ENCODE data around the gene FAM204A. TPM values are rescaled to one million over a fixed set of nuclear protein-coding genes. Genes with fewer than 3 reads are reported as not detected.

The FAM204A gene
- total RNA-seq, 3 donors from 2014 or later: 64.8 to 74.8 (median 65.0) TPM

DNA sequence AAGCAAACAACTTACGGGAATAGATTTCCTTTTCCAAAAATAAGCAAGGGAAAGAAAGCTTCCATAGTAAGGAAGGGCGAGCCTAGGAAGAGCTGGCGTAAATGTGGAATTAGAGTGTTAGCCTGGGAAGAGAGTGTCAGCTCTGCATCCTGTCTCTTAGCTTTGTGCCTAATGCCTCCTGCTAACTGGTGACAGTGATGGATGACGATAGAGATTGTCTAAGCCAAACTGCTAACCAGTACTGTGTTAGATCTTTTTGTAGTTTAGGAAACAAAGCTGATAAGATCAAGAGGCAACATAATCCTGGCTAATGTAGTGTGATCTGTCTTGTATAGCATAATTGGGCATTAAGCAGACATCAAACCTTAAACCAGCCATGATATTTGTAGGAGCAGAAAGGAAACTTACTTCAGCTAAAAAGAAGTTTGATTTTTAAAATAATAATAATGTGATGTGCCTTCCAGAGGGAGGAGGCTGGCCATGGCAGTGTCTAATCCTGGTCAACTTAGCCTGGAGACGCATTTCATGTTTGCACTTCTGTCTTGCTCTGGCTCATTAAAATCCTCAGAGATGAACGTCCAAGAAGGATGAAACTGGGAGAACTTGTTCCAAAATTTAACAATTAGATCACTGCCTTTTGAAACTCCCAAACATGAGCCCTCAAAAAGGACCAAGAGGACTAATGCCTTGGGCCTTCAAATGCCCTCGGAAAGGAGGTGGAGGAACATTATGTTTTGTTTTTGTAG lies 85.1 kb downstream of the FAM204A start:
- DNase-seq: no peak
- no peaks in the 10 kb centered on the region for H3K36me3 Mint-ChIP-seq (ENCODE audit: insufficient read depth)
- peaks cover 24% of the 10 kb centered on the region for H3K27me3 Mint-ChIP-seq (ENCODE audit: low read depth)
- ATAC-seq: no peak
- no peaks in the 10 kb centered on the region for H3K4me1 Mint-ChIP-seq (ENCODE audit: low read depth)
- H3K9me3 Mint-ChIP-seq: no peaks in the 10 kb centered on the region
- H3K4me3 Mint-ChIP-seq: no peak overlapping the region

GRCh38 chr10:118256209-118256608 lies 85.9 kb downstream of the FAM204A start:
- H3K36me3 Mint-ChIP-seq (ENCODE audit: insufficient read depth): no peaks in the 10 kb centered on the region
- H3K9me3 Mint-ChIP-seq: no peaks in the 10 kb centered on the region
- H3K27me3 Mint-ChIP-seq (ENCODE audit: low read depth): peaks cover 26% of the 10 kb centered on the region
- DNase-seq (no peak), ATAC-seq (no peak)
- H3K4me1 Mint-ChIP-seq (ENCODE audit: low read depth): no peaks in the 10 kb centered on the region
- no peak overlapping the region for H3K4me3 Mint-ChIP-seq

- ATAC-seq (no peak), DNase-seq (no peak)
- no peaks in the 10 kb centered on the region for H3K36me3 Mint-ChIP-seq (ENCODE audit: insufficient read depth)
- H3K9me3 Mint-ChIP-seq: no peaks in the 10 kb centered on the region
- peaks cover 20% of the 10 kb centered on the region for H3K27me3 Mint-ChIP-seq (ENCODE audit: low read depth)
- no peak overlapping the region for H3K4me3 Mint-ChIP-seq
- no peaks in the 10 kb centered on the region for H3K4me1 Mint-ChIP-seq (ENCODE audit: low read depth)
Observed at GRCh38 chr10:118255355-118255754, 86.8 kb downstream of the FAM204A start.

GRCh38 chr10:118254654-118255053 lies 87.5 kb downstream of the FAM204A start:
- Mint-ChIP-seq H3K36me3 (ENCODE audit: insufficient read depth) (no peaks in the 10 kb centered on the region), H3K4me1 (ENCODE audit: low read depth) (no peaks in the 10 kb centered on the region), H3K27me3 (ENCODE audit: low read depth) (peaks cover 19% of the 10 kb centered on the region), H3K9me3 (no peaks in the 10 kb centered on the region), H3K4me3 (no peak overlapping the region)
- DNase-seq: no peak
- no peak for ATAC-seq

DNA sequence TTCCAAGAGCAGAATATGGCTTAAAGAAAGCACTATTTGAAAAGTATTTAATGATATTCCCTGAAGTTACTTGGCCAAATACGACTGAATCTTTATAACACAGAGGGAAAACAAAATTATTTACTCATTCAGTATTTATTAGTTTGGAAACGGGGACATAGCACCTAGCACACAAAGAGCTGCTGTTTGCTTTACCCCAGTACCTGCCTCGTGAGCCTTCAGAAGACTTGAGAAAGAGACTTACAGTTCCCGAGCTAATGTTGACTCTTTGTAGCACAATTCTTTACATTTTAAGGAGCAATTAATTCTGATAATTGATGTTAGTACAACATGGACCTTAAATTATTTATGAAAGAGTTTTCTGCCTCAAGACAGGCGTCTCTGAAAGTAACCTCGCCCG lies 88.7 kb downstream of the FAM204A start:
- Mint-ChIP-seq H3K27me3 (ENCODE audit: low read depth) (peaks cover 30% of the 10 kb centered on the region), H3K9me3 (no peaks in the 10 kb centered on the region), H3K36me3 (ENCODE audit: insufficient read depth) (no peaks in the 10 kb centered on the region), H3K4me3 (no peak overlapping the region), H3K4me1 (ENCODE audit: low read depth) (no peaks in the 10 kb centered on the region)
- no peak for ATAC-seq
- DNase-seq: no peak

- Mint-ChIP-seq H3K4me1 (ENCODE audit: low read depth) (no peaks in the 10 kb centered on the region), H3K27me3 (ENCODE audit: low read depth) (peaks cover 39% of the 10 kb centered on the region), H3K9me3 (no peaks in the 10 kb centered on the region), H3K36me3 (ENCODE audit: insufficient read depth) (no peaks in the 10 kb centered on the region), H3K4me3 (no peak overlapping the region)
- no peak for ATAC-seq
- DNase-seq: no peak
Observed at GRCh38 chr10:118251791-118252190, 90.3 kb downstream of the FAM204A start.

- Mint-ChIP-seq H3K4me1 (ENCODE audit: low read depth) (no peaks in the 10 kb centered on the region), H3K27me3 (ENCODE audit: low read depth) (peaks cover 51% of the 10 kb centered on the region), H3K9me3 (no peaks in the 10 kb centered on the region), H3K36me3 (ENCODE audit: insufficient read depth) (no peaks in the 10 kb centered on the region), H3K4me3 (no peak overlapping the region)
- ATAC-seq (no peak), DNase-seq (no peak)
Observed at GRCh38 chr10:118249714-118250113, 92.4 kb downstream of the FAM204A start.

All from activated T-cell treated with anti-CD3 and anti-CD28 coated beads, Interleukin-2, amount 50 U/mL, for 4 hours (primary cell).